HTERT RPE-1 (cell line): ENCODE data around the gene ST6GALNAC4.
"Not testable (repeated sequence)": the region's sequence is repeated elsewhere in the genome, so short reads cannot be mapped to it uniquely, and the experiment has no call there.

ENCODE experiments used
- in situ Hi-C: fragments of 300-500 bp; cut with MboI; formaldehyde crosslinking; loops from 4 replicates; pipeline ENCODE4 v1.14.3; 2020; ENCODE audit warnings: low sequenced_read_pairs

ST6GALNAC4 gene

DNA sequence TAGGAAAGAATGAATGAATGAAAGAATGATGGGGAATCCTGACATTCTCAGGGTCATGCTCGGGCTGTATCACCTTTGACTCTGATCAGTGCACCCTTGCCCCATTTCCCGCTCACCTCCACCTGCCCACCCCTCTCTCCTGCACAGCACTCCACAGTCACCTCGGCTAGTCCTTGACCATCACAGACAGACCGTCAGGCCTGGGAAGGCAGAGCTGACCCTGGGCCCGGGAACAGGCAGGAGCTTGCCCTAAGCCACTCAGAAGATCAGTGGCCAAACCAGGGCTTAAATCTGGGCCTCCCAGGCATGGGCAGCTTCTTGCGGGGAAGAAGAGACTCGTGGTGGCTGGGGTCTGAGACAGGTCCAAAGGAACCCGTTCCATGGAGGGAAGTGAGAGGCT, 21.0 kb downstream of the ST6GALNAC4 start:
- in situ Hi-C loops = no loop called here

DNA sequence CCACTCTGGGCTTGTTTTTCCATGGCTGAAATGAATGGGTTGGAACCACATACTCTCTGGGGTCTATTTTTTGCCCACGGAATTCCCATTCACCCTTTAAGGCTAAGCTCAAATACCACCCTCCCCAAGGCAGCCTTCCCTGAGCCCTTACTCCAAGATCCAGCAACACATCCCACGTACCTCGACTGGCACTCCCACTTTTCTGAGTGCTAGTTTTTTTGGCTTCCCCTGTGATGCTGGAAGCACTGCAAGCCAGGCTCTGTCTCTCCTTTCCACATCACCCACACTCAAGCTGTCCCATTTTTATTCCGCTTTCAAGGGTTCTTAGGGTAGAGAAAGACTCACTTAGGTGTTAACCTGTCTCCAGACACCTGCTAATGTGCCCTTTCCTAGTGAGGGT, 23.4 kb downstream of the ST6GALNAC4 start:
- in situ Hi-C loops = no loop called here

GRCh38 chr9:127892831-127893230, 24.0 kb downstream of the ST6GALNAC4 start:
- in situ Hi-C loops = no loop called here

DNA sequence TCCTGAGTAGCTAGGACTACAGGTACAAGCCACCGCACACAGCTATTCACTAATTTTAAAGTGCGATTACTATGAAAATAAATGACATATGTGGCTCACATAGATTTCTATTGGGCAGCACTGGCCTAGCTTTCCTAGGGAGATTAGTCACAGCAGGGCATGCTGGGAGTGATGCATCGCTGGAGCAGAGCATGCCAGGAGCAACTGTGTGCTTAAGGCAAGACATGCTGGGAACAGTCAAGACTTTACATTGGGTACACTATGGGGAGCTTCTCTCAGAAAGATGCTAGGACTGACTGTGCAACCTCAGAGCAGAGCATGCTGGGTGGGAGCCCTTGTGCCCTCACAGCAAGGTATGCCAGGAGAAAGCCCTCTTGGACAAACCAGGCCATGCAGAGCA, 26.8 kb downstream of the ST6GALNAC4 start:
- in situ Hi-C loops = no loop called here

- in situ Hi-C loops = no loop called here
Observed at GRCh38 chr9:127887792-127888191, 29.0 kb downstream of the ST6GALNAC4 start.

DNA sequence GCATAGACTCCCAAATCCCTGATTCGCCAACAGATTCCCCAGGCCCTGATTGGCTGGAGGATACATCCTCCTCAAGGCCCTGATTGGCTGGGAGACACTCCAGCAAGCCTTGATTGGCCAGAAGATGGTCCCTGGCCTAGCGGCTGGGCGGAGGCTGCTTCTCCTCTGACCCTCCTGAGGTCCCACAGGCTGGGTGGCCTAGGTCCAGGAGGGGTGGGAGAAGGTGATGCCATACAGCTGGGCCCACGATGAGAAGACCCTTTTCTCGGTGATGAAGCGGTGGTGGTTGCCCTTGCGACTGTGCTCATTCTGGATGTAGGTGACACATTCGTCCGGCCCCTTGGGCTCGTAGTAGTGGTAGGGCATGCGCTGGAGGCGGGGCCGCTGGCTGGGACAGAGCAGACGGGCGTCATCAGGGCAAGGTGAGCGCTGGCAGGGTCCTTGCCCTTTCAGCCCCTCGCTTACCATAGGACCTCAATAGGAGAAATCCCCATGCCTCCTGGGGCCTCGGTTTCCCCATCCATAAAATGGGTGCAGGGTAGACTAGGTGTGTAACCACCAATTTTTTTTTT, 30.4 kb downstream of the ST6GALNAC4 start:
- in situ Hi-C loops = no loop called here

GRCh38 chr9:127885508-127886281, 31.1 kb downstream of the ST6GALNAC4 start:
- in situ Hi-C loops = no loop called here

DNA sequence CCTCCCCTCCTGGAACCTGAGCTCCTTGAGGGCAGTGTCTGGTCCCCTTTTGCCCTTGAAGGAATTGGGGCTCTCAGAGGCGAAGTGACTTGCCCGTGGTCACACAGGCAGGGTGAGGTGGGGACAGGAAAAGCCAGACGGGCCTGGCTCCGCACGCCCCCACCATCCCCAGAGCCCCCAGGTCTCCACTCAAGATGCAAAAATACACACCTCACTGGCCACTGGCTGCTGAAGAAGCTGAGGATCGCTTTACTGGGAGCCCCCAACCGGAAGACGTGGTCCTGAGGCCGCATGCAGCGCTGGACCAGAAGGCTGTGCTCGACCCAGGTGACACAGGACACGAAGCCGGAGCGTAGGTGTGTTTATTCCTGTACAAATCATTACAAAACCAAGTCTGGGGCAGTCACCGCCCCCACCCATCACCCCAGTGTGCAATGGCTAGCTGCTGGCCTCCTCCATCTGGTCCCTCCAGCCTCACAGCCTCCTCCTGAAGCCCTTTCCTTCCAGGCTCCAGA, 31.8 kb downstream of the ST6GALNAC4 start:
- in situ Hi-C loops = no loop called here

DNA sequence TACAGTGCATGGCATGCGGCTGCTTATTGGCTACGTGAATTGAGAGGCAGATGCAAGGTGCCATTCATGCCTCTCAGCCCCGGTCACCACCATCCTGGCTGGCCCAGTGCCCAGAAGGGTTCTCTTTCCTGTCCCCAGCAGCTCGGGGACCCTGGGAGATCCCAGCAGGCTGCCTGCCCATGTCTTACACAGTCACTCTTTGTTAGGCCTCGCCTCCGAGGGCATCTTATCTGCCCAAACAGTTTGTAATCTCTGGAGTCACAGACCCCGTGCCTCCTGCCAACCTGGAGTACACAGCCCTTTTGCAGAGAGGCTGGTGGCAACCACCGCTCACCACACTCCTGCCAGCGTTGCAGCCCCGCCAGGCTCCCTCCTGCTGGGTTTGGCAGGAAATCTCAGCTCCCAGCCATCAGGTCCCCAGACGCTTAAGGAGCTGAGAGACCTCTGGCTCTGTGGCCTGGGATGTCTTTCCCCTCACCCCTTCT, 32.4 kb downstream of the ST6GALNAC4 start:
- in situ Hi-C loops = no loop called here

DNA sequence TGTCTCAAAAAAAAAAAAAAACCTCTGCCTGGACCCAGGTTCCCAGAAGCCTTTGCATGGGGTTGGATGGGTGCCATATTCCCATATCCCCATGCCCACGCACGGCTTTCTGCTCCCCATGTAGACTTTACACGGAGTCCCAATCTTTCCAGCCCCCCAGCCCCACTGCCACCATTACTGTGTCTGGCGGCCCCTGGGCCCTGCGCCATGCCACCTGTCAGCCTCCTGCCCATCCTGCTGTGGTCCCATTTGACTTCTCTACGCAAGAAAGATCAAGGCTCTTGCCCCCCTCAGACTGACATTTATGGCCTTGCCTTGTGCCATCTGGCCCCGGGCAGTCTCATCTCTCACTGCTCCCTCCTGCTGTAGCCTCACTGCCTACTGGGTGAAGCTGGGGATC, 32.9 kb downstream of the ST6GALNAC4 start:
- in situ Hi-C loops = no loop called here

GRCh38 chr9:127881715-127882114, 35.1 kb downstream of the ST6GALNAC4 start:
- in situ Hi-C loops = not testable (repeated sequence)

GRCh38 chr9:127880143-127880542, 36.7 kb downstream of the ST6GALNAC4 start:
- in situ Hi-C loops = no loop called here

GRCh38 chr9:127878652-127879390, 38.0 kb downstream of the ST6GALNAC4 start:
- in situ Hi-C loops = no loop called here

GRCh38 chr9:127878001-127878651, 38.7 kb downstream of the ST6GALNAC4 start:
- in situ Hi-C loops = no loop called here

- in situ Hi-C loops = no loop called here
Observed at GRCh38 chr9:127877566-127877998, 39.3 kb downstream of the ST6GALNAC4 start, which contains the start of gene AK1. Gene AK1, minus strand, starts transcription at chr9:127877675. Its CDS starts 3,058 bp downstream, at chr9:127874617.

GRCh38 chr9:127876764-127877562, 39.9 kb downstream of the ST6GALNAC4 start:
- in situ Hi-C loops = no loop called here

GRCh38 chr9:127876026-127876763, 40.6 kb downstream of the ST6GALNAC4 start:
- in situ Hi-C loops = no loop called here

DNA sequence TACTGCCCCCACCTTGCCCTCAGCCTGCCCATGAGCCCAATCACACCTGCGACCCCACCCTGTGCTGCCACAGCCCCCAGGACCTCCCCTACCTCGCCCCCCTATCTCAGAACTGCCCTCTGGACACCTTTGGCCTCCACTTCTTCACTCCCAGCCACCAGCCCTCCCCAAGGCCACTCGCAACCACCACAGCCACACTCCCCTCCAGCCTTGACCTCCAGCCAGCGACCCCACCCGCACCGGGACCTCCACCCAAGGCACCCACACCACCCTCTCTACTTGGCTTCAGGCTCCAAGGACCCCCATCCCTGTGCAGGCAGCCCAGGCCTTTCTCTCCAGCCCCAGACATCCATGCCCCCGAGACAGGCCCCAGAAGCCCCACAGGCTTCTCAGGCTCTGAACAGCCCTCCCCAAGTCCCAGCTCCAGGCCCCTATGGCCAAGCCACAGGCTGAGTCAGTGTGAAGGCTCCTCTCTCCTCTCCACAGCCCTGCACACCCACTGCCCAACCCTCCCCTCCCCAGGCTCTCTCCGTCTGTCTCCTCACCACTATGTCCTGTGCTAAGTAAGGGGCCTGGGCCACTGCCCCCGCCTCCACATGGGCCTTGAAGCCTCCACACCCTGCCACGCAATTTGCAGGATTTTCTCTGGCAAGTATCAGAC, 41.4 kb downstream of the ST6GALNAC4 start:
- in situ Hi-C loops = no loop called here
